WTC11 (cell line): ENCODE results near the gene CHD6. TPM values are rescaled to one million over a fixed set of nuclear protein-coding genes. Genes with fewer than 3 reads are reported as not detected.

Experiments
- ATAC-seq: fragments of 200-7000 bp; cut with Tn5 transposase; 2 replicates; pipeline ENCODE4 v1.10.0; 2021; ENCODE audit warnings: mild to moderate bottlenecking, moderate library complexity
- CTCF ChIA-PET: fragments of 300-600 bp; sonication (Branson Sonifier 250); formaldehyde crosslinking; loops from one replicate; lab custom pipeline; 2021; ENCODE audit warnings: antibody characterized with exemption; lab: Charles Lee
- POLR2A ChIA-PET: fragments of 350-600 bp; sonication (Branson Sonifier 250); formaldehyde crosslinking; loops from one replicate; lab custom pipeline; 2021; ENCODE audit warnings: antibody characterized with exemption; lab: Charles Lee
- DNase-seq: peaks from one replicate; pipeline ENCODE4 v3.0.0; 2021; ENCODE audit warnings: low spot score
- H3K27ac Mint-ChIP-seq: 2 replicates; pipeline ENCODE4 v1.8.0; 2021; ENCODE audit warnings: mixed read lengths
- H3K27me3 Mint-ChIP-seq: 2 replicates; pipeline ENCODE4 v1.8.0; 2021; ENCODE audit warnings: low read depth, mild to moderate bottlenecking, moderate library complexity, mixed read lengths
- H3K36me3 Mint-ChIP-seq: 2 replicates; pipeline ENCODE4 v1.8.0; 2021; ENCODE audit warnings: mixed read lengths
- H3K4me1 Mint-ChIP-seq: 2 replicates; pipeline ENCODE4 v1.8.0; 2022; ENCODE audit warnings: mixed read lengths
- H3K4me3 Mint-ChIP-seq: 2 replicates; pipeline ENCODE4 v1.8.0; 2021; ENCODE audit warnings: mild to moderate bottlenecking, moderate library complexity, mixed read lengths
- H3K9me3 Mint-ChIP-seq: 2 replicates; pipeline ENCODE4 v1.8.0; 2021; ENCODE audit warnings: mixed read lengths
- CBFB ChIP-seq: sonication (generic); formaldehyde crosslinking; IDR thresholded peaks from 2 replicates; pipeline ENCODE4 v1.8.1; 2022; ENCODE audit warnings: mild to moderate bottlenecking, low read depth, missing genetic modification reagents
- FOXK1 ChIP-seq: sonication (generic); formaldehyde crosslinking; IDR thresholded peaks from 2 replicates; pipeline ENCODE4 v1.8.0; 2022; ENCODE audit warnings: mild to moderate bottlenecking, moderate library complexity, missing genetic modification reagents
- GRHL2 ChIP-seq: fragments of 250-450 bp; sonication (Bioruptor Pico); IDR thresholded peaks from 2 replicates; pipeline ENCODE4 v1.8.0; 2022; ENCODE audit warnings: mild to moderate bottlenecking, moderate library complexity; ENCODE audit not compliant: insufficient replicate concordance, severe bottlenecking
- IRF2 ChIP-seq: sonication (generic); formaldehyde crosslinking; IDR thresholded peaks from 2 replicates; pipeline ENCODE4 v1.8.0; 2022; ENCODE audit warnings: low read depth, missing genetic modification reagents, borderline replicate concordance
- JUN ChIP-seq: sonication (generic); formaldehyde crosslinking; IDR thresholded peaks from 2 replicates; pipeline ENCODE4 v1.8.0; 2023; ENCODE audit warnings: mild to moderate bottlenecking, missing genetic modification reagents
- PRRX2 ChIP-seq: fragments of 250-450 bp; sonication (Bioruptor Pico); IDR thresholded peaks from 2 replicates; pipeline ENCODE4 v1.8.0; 2021; ENCODE audit warnings: mild to moderate bottlenecking
- SOX15 ChIP-seq: fragments of 250-450 bp; sonication (Bioruptor Pico); IDR thresholded peaks from 2 replicates; pipeline ENCODE4 v1.9.0; 2021; ENCODE audit warnings: mild to moderate bottlenecking
- TCF7 ChIP-seq: sonication (generic); formaldehyde crosslinking; IDR thresholded peaks from 2 replicates; pipeline ENCODE4 v1.8.0; 2022; ENCODE audit warnings: mild to moderate bottlenecking, low read depth, missing genetic modification reagents, moderate library complexity
- TEAD4 ChIP-seq: sonication (generic); formaldehyde crosslinking; IDR thresholded peaks from 2 replicates; pipeline ENCODE4 v1.8.0; 2022; ENCODE audit warnings: mild to moderate bottlenecking, missing genetic modification reagents
- total RNA-seq: library from RNA; stranded (reverse); gene quantifications from 3 replicates; pipeline ENCODE4 v1.2.3, GENCODE V29; 2021
- TF ChIP-seq, protein P1 (sequence below): fragments of 250-450 bp; sonication (Bioruptor Pico); conservative IDR thresholded peaks from 2 replicates; pipeline ENCODE4 v1.9.0; 2021; ENCODE audit warnings: mild to moderate bottlenecking
- TF ChIP-seq, protein P2 (sequence below): sonication (generic); formaldehyde crosslinking; IDR thresholded peaks from 2 replicates; pipeline ENCODE4 v1.8.1; 2023; ENCODE audit warnings: mild to moderate bottlenecking, missing genetic modification reagents
- TF ChIP-seq, protein P3 (sequence below): sonication (generic); formaldehyde crosslinking; IDR thresholded peaks from 2 replicates; pipeline ENCODE4 v1.8.0; 2023; ENCODE audit warnings: missing genetic modification reagents
- TF ChIP-seq, protein P4 (sequence below): sonication (generic); formaldehyde crosslinking; IDR thresholded peaks from 2 replicates; pipeline ENCODE4 v1.8.0; 2022; ENCODE audit warnings: mild to moderate bottlenecking, missing genetic modification reagents
- TF ChIP-seq, protein P5 (sequence below): sonication (generic); formaldehyde crosslinking; IDR thresholded peaks from 2 replicates; pipeline ENCODE4 v1.8.1; 2023; ENCODE audit warnings: mild to moderate bottlenecking, missing genetic modification reagents
- TF ChIP-seq, protein P6 (sequence below): fragments of 250-450 bp; sonication (Bioruptor Pico); IDR thresholded peaks from 2 replicates; pipeline ENCODE4 v1.9.0; 2021; ENCODE audit warnings: moderate library complexity, mild to moderate bottlenecking, inconsistent platforms, borderline replicate concordance
- TF ChIP-seq, protein P7 (sequence below): sonication (generic); formaldehyde crosslinking; conservative IDR thresholded peaks from 2 replicates; pipeline ENCODE4 v1.8.1; 2023; ENCODE audit warnings: mild to moderate bottlenecking, low read depth, missing genetic modification reagents, moderate library complexity
- TF ChIP-seq, protein P8 (sequence below): sonication (generic); formaldehyde crosslinking; IDR thresholded peaks from 2 replicates; pipeline ENCODE4 v1.8.0; 2022; ENCODE audit warnings: mild to moderate bottlenecking, missing genetic modification reagents
- TF ChIP-seq, protein P9 (sequence below): sonication (generic); formaldehyde crosslinking; IDR thresholded peaks from 2 replicates; pipeline ENCODE4 v1.8.1; 2022; ENCODE audit warnings: missing genetic modification reagents, borderline replicate concordance

CHD6 gene
- total RNA-seq, 1 experiment from 2014 or later, result 52.1 TPM

DNA sequence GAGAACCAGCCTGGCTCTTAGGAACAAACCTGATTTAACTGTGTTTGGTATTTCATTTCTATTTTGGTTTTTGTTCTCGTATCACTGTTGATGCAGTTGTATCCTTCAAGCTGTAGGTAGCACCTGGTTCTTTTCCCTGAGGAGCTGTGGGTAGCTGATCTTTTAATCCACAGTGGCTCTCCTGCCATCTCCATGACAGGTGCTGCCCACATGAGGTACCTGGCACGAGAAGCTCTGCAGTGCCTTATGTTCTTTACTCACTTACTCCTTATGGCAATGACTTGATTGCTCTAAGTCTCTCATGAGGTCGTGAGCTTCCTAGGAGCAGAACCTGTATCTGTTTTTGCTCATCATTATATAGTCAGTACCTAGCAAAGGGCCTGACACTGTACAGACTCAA is 177.3 kb downstream of the CHD6 start (continued):
- TF ChIP-seq FOXK1, result no peak
- TF ChIP-seq, protein P1, sequence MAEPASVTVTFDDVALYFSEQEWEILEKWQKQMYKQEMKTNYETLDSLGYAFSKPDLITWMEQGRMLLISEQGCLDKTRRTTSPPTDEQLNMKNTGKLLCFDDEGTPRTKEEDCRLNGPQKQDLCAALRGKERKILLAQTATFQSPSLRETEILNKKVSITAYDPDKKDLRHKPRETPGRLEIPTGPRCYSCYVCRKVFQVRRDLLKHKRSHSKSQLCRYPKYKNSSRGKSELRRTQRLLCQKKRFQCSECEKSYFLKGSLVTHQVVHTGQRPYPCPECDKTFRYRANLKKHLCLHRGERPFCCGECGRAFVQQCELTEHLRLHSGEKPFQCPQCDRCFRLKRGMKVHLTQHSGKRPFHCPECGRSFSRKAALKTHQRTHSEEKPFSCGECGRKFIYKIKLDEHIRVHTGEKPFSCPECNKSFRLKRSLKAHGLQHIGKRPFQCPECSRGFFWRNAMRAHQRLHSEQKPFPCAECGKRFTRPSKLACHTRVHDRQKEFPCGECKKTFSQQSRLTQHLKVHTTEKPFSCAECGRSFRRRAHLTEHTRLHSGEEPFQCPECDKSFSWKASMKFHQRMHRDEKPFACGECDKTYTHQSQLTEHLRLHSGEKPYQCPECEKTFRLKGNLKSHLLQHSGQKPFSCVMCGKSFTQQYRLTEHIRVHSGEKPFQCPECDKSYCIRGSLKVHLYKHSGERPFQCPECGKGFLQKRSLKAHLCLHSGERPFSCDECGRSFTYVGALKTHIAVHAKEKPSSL (CRISPR knock-in tag), result no peak
- TF ChIP-seq PRRX2 (CRISPR knock-in tag), result no peak

DNA sequence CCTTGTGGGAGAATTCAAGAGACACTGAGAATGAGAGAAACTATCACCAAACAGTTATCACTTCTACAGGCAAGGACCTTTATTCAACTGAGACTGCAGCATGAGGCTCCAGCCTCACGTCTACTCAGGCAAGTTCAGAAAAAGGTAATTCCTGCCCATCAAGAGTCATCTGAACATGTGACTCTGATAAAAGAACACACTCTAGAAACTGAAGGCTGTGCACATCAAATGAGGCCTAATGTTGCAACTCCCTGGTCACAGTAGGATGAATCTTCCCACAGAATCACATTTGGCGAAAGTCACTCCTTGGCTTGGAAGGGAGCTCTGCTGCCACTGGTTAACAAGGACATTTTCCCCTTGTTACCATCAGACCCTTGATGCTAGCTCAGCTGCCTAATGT is 180.3 kb downstream of the CHD6 start:
- Mint-ChIP-seq H3K27ac (no peak overlapping the region), H3K9me3 (no peaks in the 10 kb centered on the region), H3K4me1 (no peaks in the 10 kb centered on the region), H3K27me3 (no peaks in the 10 kb centered on the region), H3K36me3 (peaks cover 66% of the 10 kb centered on the region), H3K4me3 (no peak overlapping the region)
- ChIA-PET POLR2A (no interaction called here), CTCF (no interaction called here)
- TF ChIP-seq, protein P2, sequence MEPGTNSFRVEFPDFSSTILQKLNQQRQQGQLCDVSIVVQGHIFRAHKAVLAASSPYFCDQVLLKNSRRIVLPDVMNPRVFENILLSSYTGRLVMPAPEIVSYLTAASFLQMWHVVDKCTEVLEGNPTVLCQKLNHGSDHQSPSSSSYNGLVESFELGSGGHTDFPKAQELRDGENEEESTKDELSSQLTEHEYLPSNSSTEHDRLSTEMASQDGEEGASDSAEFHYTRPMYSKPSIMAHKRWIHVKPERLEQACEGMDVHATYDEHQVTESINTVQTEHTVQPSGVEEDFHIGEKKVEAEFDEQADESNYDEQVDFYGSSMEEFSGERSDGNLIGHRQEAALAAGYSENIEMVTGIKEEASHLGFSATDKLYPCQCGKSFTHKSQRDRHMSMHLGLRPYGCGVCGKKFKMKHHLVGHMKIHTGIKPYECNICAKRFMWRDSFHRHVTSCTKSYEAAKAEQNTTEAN, result no peak
- TF ChIP-seq, protein P3, sequence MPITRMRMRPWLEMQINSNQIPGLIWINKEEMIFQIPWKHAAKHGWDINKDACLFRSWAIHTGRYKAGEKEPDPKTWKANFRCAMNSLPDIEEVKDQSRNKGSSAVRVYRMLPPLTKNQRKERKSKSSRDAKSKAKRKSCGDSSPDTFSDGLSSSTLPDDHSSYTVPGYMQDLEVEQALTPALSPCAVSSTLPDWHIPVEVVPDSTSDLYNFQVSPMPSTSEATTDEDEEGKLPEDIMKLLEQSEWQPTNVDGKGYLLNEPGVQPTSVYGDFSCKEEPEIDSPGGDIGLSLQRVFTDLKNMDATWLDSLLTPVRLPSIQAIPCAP (CRISPR knock-in tag), result no peak
- TF ChIP-seq, all 79 proteins: peak for 0
- no peak for ATAC-seq
- no peak for DNase-seq

DNA sequence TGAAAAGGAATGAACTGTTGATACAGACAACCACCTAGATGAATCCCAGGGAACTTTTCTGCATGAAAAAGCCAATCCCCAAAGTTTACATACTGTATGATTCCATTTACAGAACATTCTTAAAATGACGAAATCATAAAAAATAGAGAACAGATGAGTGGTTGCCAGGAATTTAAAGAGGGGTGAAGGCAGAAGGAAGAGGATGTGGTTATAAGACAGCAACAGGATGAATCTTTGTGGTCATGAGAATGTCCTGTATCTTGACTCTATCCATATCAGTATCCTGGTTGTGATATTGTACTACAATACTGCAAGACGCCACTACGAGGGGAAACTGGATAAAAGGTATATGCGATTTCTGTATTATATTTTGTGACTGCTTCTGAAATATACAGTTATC is 181.5 kb downstream of the CHD6 start:
- DNase-seq, result no peak
- no peak for TF ChIP-seq TEAD4 (CRISPR knock-in tag)
- no peak for TF ChIP-seq TCF7 (CRISPR knock-in tag)
- TF ChIP-seq, protein P4, sequence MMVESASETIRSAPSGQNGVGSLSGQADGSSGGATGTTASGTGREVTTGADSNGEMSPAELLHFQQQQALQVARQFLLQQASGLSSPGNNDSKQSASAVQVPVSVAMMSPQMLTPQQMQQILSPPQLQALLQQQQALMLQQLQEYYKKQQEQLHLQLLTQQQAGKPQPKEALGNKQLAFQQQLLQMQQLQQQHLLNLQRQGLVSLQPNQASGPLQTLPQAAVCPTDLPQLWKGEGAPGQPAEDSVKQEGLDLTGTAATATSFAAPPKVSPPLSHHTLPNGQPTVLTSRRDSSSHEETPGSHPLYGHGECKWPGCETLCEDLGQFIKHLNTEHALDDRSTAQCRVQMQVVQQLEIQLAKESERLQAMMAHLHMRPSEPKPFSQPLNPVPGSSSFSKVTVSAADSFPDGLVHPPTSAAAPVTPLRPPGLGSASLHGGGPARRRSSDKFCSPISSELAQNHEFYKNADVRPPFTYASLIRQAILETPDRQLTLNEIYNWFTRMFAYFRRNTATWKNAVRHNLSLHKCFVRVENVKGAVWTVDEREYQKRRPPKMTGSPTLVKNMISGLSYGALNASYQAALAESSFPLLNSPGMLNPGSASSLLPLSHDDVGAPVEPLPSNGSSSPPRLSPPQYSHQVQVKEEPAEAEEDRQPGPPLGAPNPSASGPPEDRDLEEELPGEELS (CRISPR knock-in tag), result no peak
- TF ChIP-seq JUN (CRISPR knock-in tag), result no peak
- no peak for TF ChIP-seq SOX15 (CRISPR knock-in tag)
- no peak for TF ChIP-seq GRHL2
- TF ChIP-seq, protein P5, sequence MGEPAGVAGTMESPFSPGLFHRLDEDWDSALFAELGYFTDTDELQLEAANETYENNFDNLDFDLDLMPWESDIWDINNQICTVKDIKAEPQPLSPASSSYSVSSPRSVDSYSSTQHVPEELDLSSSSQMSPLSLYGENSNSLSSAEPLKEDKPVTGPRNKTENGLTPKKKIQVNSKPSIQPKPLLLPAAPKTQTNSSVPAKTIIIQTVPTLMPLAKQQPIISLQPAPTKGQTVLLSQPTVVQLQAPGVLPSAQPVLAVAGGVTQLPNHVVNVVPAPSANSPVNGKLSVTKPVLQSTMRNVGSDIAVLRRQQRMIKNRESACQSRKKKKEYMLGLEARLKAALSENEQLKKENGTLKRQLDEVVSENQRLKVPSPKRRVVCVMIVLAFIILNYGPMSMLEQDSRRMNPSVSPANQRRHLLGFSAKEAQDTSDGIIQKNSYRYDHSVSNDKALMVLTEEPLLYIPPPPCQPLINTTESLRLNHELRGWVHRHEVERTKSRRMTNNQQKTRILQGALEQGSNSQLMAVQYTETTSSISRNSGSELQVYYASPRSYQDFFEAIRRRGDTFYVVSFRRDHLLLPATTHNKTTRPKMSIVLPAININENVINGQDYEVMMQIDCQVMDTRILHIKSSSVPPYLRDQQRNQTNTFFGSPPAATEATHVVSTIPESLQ (CRISPR knock-in tag), result no peak
- TF ChIP-seq, protein P6, sequence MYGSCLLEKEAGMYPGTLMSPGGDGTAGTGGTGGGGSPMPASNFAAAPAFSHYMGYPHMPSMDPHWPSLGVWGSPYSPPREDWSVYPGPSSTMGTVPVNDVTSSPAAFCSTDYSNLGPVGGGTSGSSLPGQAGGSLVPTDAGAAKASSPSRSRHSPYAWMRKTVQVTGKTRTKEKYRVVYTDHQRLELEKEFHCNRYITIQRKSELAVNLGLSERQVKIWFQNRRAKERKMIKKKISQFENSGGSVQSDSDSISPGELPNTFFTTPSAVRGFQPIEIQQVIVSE, result no peak
- TF ChIP-seq, protein P7, sequence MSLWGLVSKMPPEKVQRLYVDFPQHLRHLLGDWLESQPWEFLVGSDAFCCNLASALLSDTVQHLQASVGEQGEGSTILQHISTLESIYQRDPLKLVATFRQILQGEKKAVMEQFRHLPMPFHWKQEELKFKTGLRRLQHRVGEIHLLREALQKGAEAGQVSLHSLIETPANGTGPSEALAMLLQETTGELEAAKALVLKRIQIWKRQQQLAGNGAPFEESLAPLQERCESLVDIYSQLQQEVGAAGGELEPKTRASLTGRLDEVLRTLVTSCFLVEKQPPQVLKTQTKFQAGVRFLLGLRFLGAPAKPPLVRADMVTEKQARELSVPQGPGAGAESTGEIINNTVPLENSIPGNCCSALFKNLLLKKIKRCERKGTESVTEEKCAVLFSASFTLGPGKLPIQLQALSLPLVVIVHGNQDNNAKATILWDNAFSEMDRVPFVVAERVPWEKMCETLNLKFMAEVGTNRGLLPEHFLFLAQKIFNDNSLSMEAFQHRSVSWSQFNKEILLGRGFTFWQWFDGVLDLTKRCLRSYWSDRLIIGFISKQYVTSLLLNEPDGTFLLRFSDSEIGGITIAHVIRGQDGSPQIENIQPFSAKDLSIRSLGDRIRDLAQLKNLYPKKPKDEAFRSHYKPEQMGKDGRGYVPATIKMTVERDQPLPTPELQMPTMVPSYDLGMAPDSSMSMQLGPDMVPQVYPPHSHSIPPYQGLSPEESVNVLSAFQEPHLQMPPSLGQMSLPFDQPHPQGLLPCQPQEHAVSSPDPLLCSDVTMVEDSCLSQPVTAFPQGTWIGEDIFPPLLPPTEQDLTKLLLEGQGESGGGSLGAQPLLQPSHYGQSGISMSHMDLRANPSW, result no peak
- TF ChIP-seq, protein P8, sequence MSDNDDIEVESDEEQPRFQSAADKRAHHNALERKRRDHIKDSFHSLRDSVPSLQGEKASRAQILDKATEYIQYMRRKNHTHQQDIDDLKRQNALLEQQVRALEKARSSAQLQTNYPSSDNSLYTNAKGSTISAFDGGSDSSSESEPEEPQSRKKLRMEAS (CRISPR knock-in tag), result no peak
- TF ChIP-seq, protein P9, sequence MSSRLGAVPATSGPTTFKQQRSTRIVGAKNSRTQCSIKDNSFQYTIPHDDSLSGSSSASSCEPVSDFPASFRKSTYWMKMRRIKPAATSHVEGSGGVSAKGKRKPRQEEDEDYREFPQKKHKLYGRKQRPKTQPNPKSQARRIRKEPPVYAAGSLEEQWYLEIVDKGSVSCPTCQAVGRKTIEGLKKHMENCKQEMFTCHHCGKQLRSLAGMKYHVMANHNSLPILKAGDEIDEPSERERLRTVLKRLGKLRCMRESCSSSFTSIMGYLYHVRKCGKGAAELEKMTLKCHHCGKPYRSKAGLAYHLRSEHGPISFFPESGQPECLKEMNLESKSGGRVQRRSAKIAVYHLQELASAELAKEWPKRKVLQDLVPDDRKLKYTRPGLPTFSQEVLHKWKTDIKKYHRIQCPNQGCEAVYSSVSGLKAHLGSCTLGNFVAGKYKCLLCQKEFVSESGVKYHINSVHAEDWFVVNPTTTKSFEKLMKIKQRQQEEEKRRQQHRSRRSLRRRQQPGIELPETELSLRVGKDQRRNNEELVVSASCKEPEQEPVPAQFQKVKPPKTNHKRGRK (CRISPR knock-in tag), result no peak
- no peak for TF ChIP-seq IRF2 (CRISPR knock-in tag)
- TF ChIP-seq CBFB (CRISPR knock-in tag), result no peak

More for the DNA sequence above, 181.5 kb downstream of the CHD6 start:
- Mint-ChIP-seq H3K27me3 (no peaks in the 10 kb centered on the region), H3K36me3 (peaks cover 54% of the 10 kb centered on the region), H3K27ac (no peak overlapping the region), H3K9me3 (no peaks in the 10 kb centered on the region), H3K4me3 (no peak overlapping the region), H3K4me1 (no peaks in the 10 kb centered on the region)
- ChIA-PET CTCF (no interaction called here), POLR2A (no interaction called here)
- no peak for ATAC-seq
